GM12873 (cell line): ENCODE data around the gene RASA3.

Experiments
- TF ChIP-seq, protein P1 (sequence below): IDR thresholded peaks from 2 replicates; pipeline ENCODE4 v1.5.1; 2012; ENCODE audit warnings: low read depth, mild to moderate bottlenecking, moderate library complexity, low read length, control low read depth; ENCODE audit not compliant: insufficient read depth; ENCODE audit errors: missing control alignments

Gene RASA3

DNA sequence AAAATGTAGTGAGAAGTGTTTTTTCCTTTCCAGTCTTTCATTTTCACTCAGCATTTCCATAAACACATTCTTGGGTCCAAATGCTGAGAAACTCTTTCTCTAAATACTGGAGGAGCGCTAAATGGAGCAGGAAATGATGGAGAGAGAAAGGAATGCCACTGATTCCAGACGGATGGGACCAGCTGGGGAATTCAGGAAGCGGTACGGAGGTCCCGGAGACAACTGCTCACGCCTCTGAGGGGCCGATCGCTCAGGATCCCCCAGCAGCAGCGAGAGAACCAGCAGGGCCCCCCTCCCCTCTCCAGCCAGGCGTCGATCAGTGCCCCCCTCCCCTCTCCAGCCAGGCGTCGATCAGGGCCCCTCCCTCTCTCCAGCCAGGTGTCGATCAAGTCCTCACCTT, 13.2 kb downstream of the RASA3 start:
- TF ChIP-seq, protein P1, sequence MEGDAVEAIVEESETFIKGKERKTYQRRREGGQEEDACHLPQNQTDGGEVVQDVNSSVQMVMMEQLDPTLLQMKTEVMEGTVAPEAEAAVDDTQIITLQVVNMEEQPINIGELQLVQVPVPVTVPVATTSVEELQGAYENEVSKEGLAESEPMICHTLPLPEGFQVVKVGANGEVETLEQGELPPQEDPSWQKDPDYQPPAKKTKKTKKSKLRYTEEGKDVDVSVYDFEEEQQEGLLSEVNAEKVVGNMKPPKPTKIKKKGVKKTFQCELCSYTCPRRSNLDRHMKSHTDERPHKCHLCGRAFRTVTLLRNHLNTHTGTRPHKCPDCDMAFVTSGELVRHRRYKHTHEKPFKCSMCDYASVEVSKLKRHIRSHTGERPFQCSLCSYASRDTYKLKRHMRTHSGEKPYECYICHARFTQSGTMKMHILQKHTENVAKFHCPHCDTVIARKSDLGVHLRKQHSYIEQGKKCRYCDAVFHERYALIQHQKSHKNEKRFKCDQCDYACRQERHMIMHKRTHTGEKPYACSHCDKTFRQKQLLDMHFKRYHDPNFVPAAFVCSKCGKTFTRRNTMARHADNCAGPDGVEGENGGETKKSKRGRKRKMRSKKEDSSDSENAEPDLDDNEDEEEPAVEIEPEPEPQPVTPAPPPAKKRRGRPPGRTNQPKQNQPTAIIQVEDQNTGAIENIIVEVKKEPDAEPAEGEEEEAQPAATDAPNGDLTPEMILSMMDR, result no peak

DNA sequence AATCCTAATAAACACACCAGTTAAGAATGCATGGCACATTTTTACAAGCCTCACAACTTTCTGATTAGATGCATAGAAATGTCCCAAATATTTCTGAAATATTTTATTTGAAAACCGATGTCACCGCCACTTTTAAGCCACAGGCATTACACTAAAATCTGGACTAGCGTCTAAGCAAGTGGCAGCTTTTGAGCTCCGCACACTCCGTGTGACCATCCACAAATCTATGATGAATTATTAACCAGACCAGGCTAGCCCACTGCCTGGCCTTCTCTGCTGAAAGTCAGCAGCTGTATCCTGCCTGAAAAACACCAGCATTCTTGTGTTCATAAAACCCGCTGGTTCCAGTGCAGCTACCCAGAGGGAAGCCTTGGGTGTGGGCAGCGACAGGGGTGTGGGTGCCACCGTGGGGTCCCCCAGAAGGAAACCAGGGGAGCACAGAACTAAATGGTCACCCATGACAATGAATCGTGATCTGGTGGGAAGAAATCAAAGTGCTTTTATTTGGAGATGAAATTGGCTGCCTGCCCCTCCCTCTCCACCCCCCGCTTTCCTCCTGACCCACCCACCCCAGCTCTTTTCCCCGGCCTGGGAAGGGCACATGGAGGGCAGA, 13.8 kb downstream of the RASA3 start:
- TF ChIP-seq, protein P1, result no peak

DNA sequence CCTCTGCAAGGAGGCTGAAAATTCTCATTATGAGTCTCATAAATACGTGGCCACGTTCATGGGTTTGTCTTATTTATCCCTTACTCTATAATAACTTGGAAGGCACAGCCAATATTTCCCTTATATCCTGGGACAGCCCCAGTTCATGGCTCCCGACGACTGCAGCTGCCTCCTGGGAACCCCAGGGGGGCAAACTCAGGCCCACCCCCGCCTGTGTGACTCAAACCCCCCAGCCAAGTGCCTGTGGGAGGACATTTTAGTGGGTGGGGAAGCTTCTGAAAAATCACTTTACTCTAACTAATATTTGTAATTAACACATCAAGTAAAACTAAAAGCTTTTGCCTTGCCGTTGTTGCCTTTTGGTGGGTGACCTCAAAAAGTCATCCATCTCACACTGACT, 14.3 kb downstream of the RASA3 start:
- TF ChIP-seq, protein P1, result no peak

DNA sequence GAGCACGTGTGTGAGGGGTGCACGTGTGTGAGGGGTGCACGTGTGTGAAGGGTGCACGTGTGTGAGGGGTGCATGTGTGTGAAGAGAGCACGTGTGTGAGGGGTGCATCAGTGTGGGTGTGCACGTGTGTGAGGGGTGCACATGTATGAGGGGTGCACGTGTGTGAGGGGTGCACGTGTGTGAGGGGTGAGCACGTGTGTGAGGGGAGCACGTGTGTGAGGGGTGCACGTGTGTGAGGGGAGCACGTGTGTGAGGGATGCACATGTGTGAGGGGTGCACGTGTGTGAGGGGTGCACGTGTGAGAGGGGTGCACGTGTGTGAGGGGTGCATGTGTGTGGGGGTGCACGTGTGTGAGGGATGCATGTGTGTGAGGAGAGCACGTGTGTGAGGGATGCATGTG, 15.7 kb downstream of the RASA3 start:
- TF ChIP-seq, protein P1, result no peak

DNA sequence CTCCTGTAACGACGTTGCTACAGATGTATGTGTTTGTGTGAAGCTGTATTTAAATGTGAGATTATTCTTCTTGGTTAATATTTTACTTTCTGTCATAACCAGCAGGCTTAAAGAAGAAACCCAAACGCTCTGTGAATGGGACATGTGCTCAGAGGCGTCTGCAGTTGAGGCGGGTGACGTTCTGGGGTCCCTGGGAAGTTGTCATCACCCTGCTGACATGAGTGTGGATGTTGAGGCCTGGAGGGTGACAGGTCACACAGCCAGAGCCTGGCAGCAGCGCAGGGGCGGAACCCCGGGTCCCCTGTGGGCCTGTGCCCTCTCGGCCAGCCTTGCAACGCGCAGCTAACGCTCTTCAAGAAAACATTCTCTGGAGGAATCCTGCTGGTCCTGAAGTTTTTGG, 16.6 kb downstream of the RASA3 start:
- TF ChIP-seq, protein P1, result no peak

DNA sequence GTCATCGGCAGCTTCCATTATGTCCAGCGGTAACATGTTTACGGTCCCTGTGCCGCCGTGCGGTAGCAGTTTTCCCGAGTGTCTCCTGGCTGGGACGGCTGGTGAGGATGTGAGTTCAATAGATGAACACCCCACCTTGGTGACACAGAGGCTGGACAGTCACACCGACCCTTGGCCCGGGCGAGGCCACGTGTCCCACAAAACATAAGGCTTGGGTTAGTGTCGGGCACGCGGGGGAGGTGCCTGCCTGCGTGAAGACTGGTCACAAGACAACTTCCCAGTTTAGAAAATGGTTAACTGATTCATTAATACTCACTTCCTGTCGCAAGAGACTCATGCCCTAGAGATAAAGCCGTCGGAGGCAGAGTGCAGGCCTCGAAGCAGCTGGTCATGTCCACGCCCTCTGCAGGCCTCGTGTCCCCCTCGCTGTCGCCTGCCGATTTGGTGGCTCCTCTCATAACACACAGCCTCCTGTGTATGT, 17.2 kb downstream of the RASA3 start:
- TF ChIP-seq, protein P1, result no peak

DNA sequence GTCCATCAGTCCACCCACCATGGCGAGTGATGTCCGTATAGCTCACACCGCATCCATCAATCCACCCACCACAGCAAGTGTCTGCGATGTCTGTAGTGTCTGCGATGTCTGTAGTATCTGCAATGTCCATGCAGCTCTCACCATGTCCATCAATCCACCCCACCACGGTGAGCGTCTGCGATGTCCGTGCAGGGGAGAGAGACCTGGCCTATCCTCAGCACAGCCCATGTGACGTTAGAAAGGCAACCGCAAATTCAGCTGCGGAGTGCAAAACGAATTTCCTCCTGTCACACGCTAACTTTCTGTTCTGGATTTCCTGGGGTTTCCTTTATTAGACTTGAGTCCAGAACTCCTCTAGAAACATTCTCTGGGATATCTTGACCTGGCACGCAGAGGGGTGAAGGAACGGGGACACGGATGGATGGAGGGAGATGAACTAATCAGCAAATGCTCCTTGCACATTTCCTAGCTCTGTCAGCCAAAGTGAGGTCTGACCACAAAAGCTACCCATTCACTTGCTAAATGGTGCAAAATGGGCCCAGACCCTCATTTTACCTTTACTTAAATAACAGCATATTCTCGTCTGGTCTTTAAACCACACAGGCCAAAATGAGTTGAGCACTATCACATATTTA, 18.3 kb downstream of the RASA3 start:
- TF ChIP-seq, protein P1, result no peak
